Psoas muscle (tissue), 8 donors: Measurements from ENCODE around the gene EFCAB13. TPM values are rescaled to one million over a fixed set of nuclear protein-coding genes. Genes with fewer than 3 reads are reported as not detected.
"Not testable (repeated sequence)": the region's sequence is repeated elsewhere in the genome, so short reads cannot be mapped to it uniquely, and the experiment has no call there.

Experiments
- ATAC-seq, 4 donors: fragments of 200-7000 bp; cut with Tn5 transposase; one replicate each; pipeline ENCODE4 v1.9.1; 2020; ENCODE audit warnings: moderate library complexity in 3 of 4, mild to moderate bottlenecking in 2 of 4
- DNase-seq, 2 donors: peaks; one replicate each; pipeline ENCODE4 v3.0.0-alpha.2; 2020
- H3K27ac ChIP-seq: fragments of 200-600 bp; one replicate; pipeline ENCODE4 v1.8.0; 2022
- H3K27me3 ChIP-seq, 3 donors: fragments of 200-600 bp in 1 of 3; one replicate each; pipeline versions ENCODE4 v1.6.1 to v1.8.0; 2013 to 2022; ENCODE audit warnings: low read length in 2 of 3, mild to moderate bottlenecking in 2 of 3, moderate library complexity in 1 of 3; ENCODE audit not compliant: insufficient read depth in 3 of 3
- H3K36me3 ChIP-seq, 2 donors: fragments of 200-600 bp in 1 of 2; one replicate each; pipeline versions ENCODE4 v1.6.1 to v1.8.0; 2013 to 2022; ENCODE audit warnings: low read depth in 1 of 2, mild to moderate bottlenecking in 1 of 2, moderate library complexity in 1 of 2; ENCODE audit not compliant: insufficient read depth in 1 of 2
- H3K4me1 ChIP-seq: fragments of 200-600 bp; one replicate; pipeline ENCODE4 v1.8.0; 2022
- H3K4me3 ChIP-seq: fragments of 200-600 bp; one replicate; pipeline ENCODE4 v1.8.0; 2022; ENCODE audit warnings: mild to moderate bottlenecking
- H3K9me3 ChIP-seq: fragments of 200-600 bp; one replicate; pipeline ENCODE4 v1.8.0; 2022
- CTCF ChIP-seq: fragments of 200-600 bp; IDR thresholded peaks from one replicate; pipeline ENCODE4 v1.8.0; 2022; ENCODE audit warnings: antibody characterized with exemption
- WGBS, 3 donors: extraction: QIAGEN DNeasy Blood & Tissue Kit; methylation state at CpG; one replicate each; pipeline versions ENCODE4 v1.1.6 to v1.1.7; 2013; 5-methylcytosine and 5-hydroxymethylcytosine counted together
- intact Hi-C, 2 donors: fragments of 100-400 bp; cut with DNase I; formaldehyde crosslinking; loops; one replicate each; pipeline versions ENCODE4 v1.11.0 to v1.14.2; 2022
- polyA plus RNA-seq, 3 donors: library from polyadenylated mRNA; stranded (reverse); fragments of 200-250 nt; gene quantifications; one replicate each; pipeline ENCODE4 v1.2.3, GENCODE V29; 2013
- total RNA-seq, 4 donors: library from RNA; stranded (reverse); fragmentation: NEBNext Ultra II Directional in 2 of 4; extraction: Animal tissue kit (Norgen Biotek cat#: 25700) in 2 of 4; gene quantifications; one replicate each; pipeline versions ENCODE4 v1.2.1 to v1.2.4, GENCODE V29; 2021 to 2023
- donor health status: healthy with polysubstance abuse.
- donor health status: DM: no; HTN: no; CAD: no; lungs with moderate emphysema.
- donor health status: Bipolar disorder and iron deficiency.
- donor health status: healthy.
- donor health status: DM: yes; HTN: yes; CAD: no.
- donor health status: DM: no; HTN: no; CAD: no.
- donor health status: DM: no; HTN: no; CAD: no.
- donor health status: DM: yes; HTN: yes; CAD: no.

Gene EFCAB13
- total and polyA plus RNA-seq, 7 donors = 0.32 to 2.2 (median 0.68) TPM

- no peak for ATAC-seq
- intact Hi-C loops = no loop called here
Observed at GRCh38 chr17:47373002-47373401, 49.2 kb downstream of the EFCAB13 start.

GRCh38 chr17:47376247-47376646 lies 52.5 kb downstream of the EFCAB13 start:
- Histone ChIP-seq H3K27ac (no peak overlapping the region), H3K9me3 (peaks cover 7% of the 10 kb centered on the region), H3K27me3 (no peaks in the 10 kb centered on the region), H3K4me1 (no peaks in the 10 kb centered on the region), H3K4me3 (no peak overlapping the region), H3K36me3 (no peaks in the 10 kb centered on the region)
- ATAC-seq (no peak), DNase-seq (no peak)
- WGBS, 3 donors = 70 to 85% (median 79%) methylated on average over 1 of the region's 1 CpG
- intact Hi-C loops = no loop called here
- no peak for TF ChIP-seq CTCF

More at GRCh38 chr17:47373002-47373401, 49.2 kb downstream of the EFCAB13 start:
- Histone ChIP-seq H3K27me3 (no peaks in the 10 kb centered on the region), H3K36me3 (no peaks in the 10 kb centered on the region), H3K27ac (no peak overlapping the region), H3K4me3 (no peak overlapping the region), H3K9me3 (peaks cover 7% of the 10 kb centered on the region), H3K4me1 (no peaks in the 10 kb centered on the region)
- no peak for TF ChIP-seq CTCF
- WGBS, 3 donors = 97 to 98% (median 97%) methylated on average over 1 of the region's 1 CpG
- no peak for DNase-seq

GRCh38 chr17:47388825-47389224 lies 65.1 kb downstream of the EFCAB13 start:
- no peak overlapping the region for H3K4me3 ChIP-seq
- H3K4me1 ChIP-seq = no peaks in the 10 kb centered on the region
- ATAC-seq = no peak
- H3K27ac ChIP-seq = no peak overlapping the region
- peaks cover 4% of the 10 kb centered on the region for H3K9me3 ChIP-seq
- H3K36me3 ChIP-seq = no peaks in the 10 kb centered on the region
- no peaks in the 10 kb centered on the region for H3K27me3 ChIP-seq
- no peak for TF ChIP-seq CTCF
- intact Hi-C loops = no loop called here
- DNase-seq = no peak

GRCh38 chr17:47397532-47398128 lies 73.9 kb downstream of the EFCAB13 start:
- intact Hi-C loops = not testable (repeated sequence)

GRCh38 chr17:47400333-47400732 lies 76.6 kb downstream of the EFCAB13 start:
- no peaks in the 10 kb centered on the region for H3K36me3 ChIP-seq
- no peak overlapping the region for H3K27ac ChIP-seq
- H3K9me3 ChIP-seq = no peaks in the 10 kb centered on the region
- no peak for DNase-seq
- no peak for ATAC-seq
- no peak overlapping the region for H3K4me3 ChIP-seq
- WGBS, 3 donors = 67 to 79% (median 68%) methylated on average over 1 of the region's 1 CpG
- no peaks in the 10 kb centered on the region for H3K4me1 ChIP-seq
- intact Hi-C loops = no loop called here
- no peak for TF ChIP-seq CTCF
- no peaks in the 10 kb centered on the region for H3K27me3 ChIP-seq

More at GRCh38 chr17:47397532-47398128, 73.9 kb downstream of the EFCAB13 start:
- H3K4me3 ChIP-seq, DNase-seq, H3K9me3 ChIP-seq, ATAC-seq, H3K27ac ChIP-seq, H3K27me3 ChIP-seq, H3K36me3 ChIP-seq, H3K4me1 ChIP-seq: not testable (repeated sequence)
- 96 to 99% (median 97%) methylated on average over 19 to 46 of the region's 49 CpGs for WGBS, 3 donors
